GM19395 (cell line): ENCODE measurements around the gene RNMT.

ENCODE experiments used
- ATAC-seq: cut with Tn5 transposase; IDR thresholded peaks from one replicate; pipeline ENCODE4 v1.9.1; 2021; ENCODE audit warnings: mild to moderate bottlenecking, moderate library complexity; ENCODE audit not compliant: unreplicated experiment

Gene RNMT

DNA sequence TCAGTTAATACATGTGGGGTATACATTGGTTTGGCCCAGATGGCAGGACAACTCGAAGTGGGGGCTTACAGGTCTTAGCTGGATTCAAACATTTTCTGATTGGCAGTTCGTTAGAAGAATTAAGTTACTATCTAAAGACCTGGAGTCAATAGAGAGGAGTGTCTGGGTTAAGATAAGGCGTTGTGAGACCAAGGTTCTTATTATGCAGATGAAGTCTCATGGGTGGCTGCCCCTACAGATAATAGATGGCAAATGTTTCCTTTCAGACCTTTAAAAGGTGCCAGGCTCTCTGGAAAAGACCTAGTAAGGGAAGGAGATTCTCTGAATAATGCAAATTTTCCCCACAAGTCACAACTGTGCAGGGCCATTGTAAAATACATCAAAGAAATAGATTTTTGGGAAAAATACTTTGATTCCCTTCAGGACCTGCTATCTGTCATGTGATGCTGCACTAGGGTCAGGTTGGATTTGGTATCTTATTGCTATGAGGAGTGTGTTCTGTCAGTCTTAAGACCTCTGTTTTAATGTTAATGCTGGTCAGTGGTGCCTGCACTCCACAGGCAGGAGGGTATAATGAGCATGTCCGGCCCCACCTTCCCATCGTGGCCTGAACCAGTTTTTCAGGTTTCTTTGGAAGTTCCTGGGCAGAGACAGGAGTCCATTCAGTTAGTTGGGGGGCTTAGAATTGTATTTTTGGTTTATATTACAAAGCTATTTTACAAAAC is 83.2 kb downstream of the RNMT start:
- ATAC-seq = no peak

GRCh38 chr18:13810950-13811485 is 84.5 kb downstream of the RNMT start:
- ATAC-seq = no peak

DNA sequence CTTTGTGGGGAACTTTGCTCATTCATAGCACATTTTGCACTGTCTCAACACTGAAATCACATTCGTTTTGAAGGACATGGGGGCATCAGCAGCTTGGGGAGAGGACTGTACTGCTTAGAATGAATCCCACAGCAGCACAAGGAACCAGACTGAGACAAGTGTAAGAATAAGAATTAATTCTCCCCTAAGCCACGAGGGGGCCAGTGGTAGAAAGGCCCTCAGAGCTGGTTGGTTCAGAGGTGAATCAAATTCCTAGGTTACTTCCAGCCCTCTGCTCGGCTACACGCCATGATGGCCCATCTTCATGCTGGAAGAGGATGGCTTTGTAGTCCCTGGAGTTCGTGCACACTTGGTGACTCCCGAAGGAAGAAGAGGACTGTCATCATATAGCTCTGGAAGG is 85.5 kb downstream of the RNMT start:
- no peak for ATAC-seq

DNA sequence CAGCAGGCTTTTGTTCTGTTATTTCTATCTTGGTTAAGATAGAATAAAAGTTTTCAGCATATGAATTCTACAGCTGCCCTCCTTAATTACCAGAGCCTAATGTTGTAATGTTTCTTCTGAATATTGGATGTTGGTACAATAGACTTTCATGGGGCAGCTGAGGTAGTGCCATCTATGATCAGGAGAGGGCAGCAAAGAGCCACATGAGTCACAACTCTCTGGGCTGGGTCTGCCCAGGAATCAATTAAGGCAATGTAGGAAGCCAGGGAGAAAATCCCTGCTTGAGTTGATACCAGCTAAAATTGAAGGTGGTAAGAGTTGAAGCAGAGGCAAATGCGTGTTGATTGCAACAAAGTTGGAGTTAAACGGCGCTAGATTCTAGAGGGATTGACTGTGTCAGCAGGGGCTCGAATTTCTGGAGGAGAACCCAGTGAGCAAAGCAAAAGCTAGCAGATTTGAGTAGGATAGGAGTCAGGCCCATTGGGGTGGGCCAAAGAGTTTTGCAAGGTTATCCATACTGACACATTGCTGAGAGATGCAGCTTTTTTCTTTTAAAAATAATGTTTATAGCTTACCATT is 86.9 kb downstream of the RNMT start:
- ATAC-seq = peak; percentile 87
